GM12864 (cell line): Measurements from ENCODE around the gene FSTL4.
A peak's percentile ranks its signal among the peaks of the same experiment; 100 is the strongest.

Experiments used
- DNase-seq: peaks from one replicate; pipeline ENCODE4 v3.0.0-alpha.2; 2011; ENCODE audit warnings: low read depth
- H3K4me3 ChIP-seq: 2 replicates; pipeline ENCODE4 v1.5.1; 2011; ENCODE audit warnings: mild to moderate bottlenecking, low read depth, low read length, control low read depth
- TF ChIP-seq, protein P1 (sequence below): IDR thresholded peaks from 2 replicates; pipeline ENCODE4 v1.5.1; 2011; ENCODE audit warnings: low read depth, mild to moderate bottlenecking, moderate library complexity, low read length, control low read depth, inconsistent platforms; ENCODE audit errors: missing control alignments

FSTL4 gene

DNA sequence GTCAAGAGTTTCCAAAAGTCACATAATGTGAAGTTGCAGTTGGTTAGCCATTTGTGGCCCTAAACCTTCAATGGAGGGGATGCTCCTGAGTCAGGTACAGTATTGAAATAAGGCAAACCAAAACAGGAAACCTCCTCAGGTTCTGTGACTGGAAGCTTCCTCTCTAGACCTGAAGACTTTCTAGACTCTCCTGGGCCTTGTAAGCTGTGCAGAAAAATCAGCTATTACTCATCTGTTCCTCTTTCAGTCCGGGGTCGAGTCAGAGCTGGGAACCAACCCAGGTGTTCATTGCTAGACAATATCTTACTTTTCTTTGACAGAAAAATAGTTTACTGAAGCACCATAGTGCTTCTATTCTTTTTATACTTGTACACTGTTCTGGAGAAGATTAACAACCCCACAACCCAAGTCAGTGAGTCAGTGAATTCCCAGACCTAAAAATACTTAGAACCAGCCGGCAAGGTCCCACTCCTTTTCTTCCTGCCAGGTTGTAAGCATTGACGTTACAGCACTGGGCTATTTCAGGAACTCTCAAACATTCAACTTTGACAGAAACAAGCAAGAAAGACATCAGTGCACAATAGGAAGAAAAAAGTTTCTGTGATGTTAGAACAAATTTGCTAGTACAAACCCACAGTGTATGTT lies 47.3 kb downstream of the FSTL4 start:
- TF ChIP-seq, protein P1, sequence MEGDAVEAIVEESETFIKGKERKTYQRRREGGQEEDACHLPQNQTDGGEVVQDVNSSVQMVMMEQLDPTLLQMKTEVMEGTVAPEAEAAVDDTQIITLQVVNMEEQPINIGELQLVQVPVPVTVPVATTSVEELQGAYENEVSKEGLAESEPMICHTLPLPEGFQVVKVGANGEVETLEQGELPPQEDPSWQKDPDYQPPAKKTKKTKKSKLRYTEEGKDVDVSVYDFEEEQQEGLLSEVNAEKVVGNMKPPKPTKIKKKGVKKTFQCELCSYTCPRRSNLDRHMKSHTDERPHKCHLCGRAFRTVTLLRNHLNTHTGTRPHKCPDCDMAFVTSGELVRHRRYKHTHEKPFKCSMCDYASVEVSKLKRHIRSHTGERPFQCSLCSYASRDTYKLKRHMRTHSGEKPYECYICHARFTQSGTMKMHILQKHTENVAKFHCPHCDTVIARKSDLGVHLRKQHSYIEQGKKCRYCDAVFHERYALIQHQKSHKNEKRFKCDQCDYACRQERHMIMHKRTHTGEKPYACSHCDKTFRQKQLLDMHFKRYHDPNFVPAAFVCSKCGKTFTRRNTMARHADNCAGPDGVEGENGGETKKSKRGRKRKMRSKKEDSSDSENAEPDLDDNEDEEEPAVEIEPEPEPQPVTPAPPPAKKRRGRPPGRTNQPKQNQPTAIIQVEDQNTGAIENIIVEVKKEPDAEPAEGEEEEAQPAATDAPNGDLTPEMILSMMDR: no peak
- no peak for DNase-seq

DNA sequence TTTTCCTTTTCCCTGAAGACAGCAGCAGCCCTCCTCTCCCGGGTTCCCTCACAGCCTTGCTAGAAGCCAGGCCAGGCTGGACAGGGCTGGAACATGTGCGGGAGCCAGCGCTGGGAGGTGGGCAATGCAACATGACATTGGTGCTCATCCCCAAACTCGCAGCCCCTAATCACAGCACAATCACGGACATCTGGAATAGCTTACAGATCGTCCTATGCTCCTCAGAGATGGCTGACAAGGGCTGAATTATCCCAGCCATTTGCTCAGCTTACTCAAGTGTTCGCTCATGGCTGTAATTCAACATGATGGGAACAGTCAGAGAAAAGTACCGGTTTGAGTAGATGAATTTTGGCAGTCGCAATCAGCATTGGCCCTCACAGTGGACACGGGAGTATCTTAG lies 49.8 kb downstream of the FSTL4 start:
- no peak overlapping the region for H3K4me3 ChIP-seq
- DNase-seq: no peak
- TF ChIP-seq, protein P1: no peak

More for the DNA sequence above, 47.3 kb downstream of the FSTL4 start:
- no peak overlapping the region for H3K4me3 ChIP-seq

DNA sequence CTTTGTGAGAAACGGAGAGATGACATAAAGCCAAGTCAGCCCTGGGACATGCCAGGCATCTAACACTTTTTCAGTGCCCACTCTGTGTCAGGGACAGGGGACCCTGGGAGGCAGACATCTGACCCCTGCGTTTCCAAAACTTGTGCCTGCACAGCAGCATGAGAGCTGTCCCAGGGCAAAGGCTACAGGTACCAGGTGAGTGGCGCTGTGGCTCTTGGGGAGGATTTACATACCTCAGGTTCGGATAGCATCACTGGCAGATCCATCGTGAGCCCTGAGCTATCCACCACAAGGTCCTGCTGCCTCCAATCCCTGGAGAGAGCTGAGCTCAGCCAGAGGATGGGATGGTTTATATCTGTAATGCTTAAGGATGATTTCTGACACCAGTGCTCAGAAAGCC lies 52.4 kb downstream of the FSTL4 start:
- DNase-seq: no peak
- TF ChIP-seq, protein P1: no peak

DNA sequence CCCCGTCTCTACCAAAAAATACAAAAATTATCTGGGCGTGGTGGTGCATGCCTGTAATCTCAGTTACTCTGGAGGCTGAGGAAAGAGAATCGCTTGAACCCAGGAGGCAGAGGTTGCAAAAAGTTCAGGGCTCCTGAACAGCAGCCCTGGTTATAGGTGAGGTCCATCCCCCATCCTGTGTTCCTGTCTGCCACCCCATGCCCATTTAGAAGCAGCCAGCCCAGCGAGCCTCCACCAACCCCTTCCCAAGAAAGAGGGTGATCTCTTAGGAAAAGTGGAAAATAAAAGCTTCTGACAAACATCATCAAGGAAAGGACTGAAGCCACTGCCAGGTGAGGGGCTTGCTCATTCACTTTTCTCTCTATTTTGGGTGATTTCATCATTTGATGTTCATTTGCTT lies 55.8 kb downstream of the FSTL4 start:
- DNase-seq: no peak

More for the DNA sequence above, 52.4 kb downstream of the FSTL4 start:
- no peak overlapping the region for H3K4me3 ChIP-seq

GRCh38 chr5:133554279-133554678 lies 58.1 kb downstream of the FSTL4 start:
- H3K4me3 ChIP-seq: no peak overlapping the region
- no peak for DNase-seq
- TF ChIP-seq, protein P1: no peak

More for the DNA sequence above, 55.8 kb downstream of the FSTL4 start:
- no peak overlapping the region for H3K4me3 ChIP-seq
- TF ChIP-seq, protein P1: no peak

GRCh38 chr5:133552925-133553525 lies 59.3 kb downstream of the FSTL4 start:
- no peak overlapping the region for H3K4me3 ChIP-seq
- DNase-seq: no peak
- TF ChIP-seq, protein P1: peak; percentile 88

DNA sequence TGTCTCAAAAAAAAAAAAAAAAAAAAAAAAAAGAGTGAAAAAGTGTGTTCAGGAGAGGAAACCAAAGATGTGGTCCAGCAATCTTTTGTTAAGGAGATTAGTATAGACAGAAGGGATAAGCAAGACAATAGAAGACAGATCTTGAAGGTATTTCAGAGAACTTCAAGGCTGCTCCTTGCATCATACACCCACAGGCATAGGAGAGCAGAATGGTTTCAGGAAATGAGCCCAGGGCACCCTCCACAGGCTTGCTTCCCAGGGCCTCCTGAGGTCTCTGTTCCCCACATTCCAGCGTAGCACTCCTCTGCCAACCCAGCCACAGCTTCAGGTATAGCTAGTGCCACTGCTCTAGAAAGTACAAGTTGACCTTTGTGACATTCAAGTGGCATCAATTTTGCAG lies 65.8 kb downstream of the FSTL4 start:
- TF ChIP-seq, protein P1: no peak

More for the DNA sequence above, 65.8 kb downstream of the FSTL4 start:
- no peak for DNase-seq
- no peak overlapping the region for H3K4me3 ChIP-seq
